PFSK-1 (cell line): ENCODE results near the gene SPEM2.

Source experiments
- FOXP2 ChIP-seq: optimal IDR thresholded peaks from 2 replicates; pipeline ENCODE3; 2011; ENCODE audit warnings: borderline replicate concordance, control low read depth, inconsistent platforms; ENCODE audit not compliant: insufficient read depth; ENCODE audit errors: extremely low read length, extremely low read depth
- POLR2AphosphoS5 ChIP-seq: IDR thresholded peaks from 2 replicates; pipeline ENCODE4 v1.6.1; 2012; ENCODE audit warnings: low read depth, mild to moderate bottlenecking, control low read depth, low read length, moderate library complexity
- REST ChIP-seq, 2 experiments: IDR thresholded peaks; 2 replicates each; pipeline versions ENCODE4 v1.6.1 to v1.8.0; 2011 to 2012; ENCODE audit warnings: low read depth in 2 of 2, low read length in 2 of 2, control low read depth in 1 of 2, inconsistent platforms in 1 of 2, mild to moderate bottlenecking in 1 of 2, moderate library complexity in 1 of 2; ENCODE audit not compliant: insufficient read depth in 1 of 2
- SIN3A ChIP-seq: IDR thresholded peaks from 2 replicates; pipeline ENCODE4 v1.6.1; 2012; ENCODE audit warnings: mild to moderate bottlenecking, low read length, moderate library complexity, borderline replicate concordance; ENCODE audit not compliant: insufficient read depth
- TAF1 ChIP-seq: IDR thresholded peaks from 2 replicates; pipeline ENCODE4 v1.6.1; 2012; ENCODE audit warnings: low read length, control low read depth, borderline replicate concordance; ENCODE audit not compliant: insufficient read depth

GRCh38 chr17:7410634-7411426 lies 14.6 kb upstream of the SPEM2 start:
- no peak for TF ChIP-seq POLR2AphosphoS5
- no peak for TF ChIP-seq REST (IDR thresholded peaks at IDR 0.05; ENCODE audit: insufficient read depth in 1 of 2, low read depth in 2 of 2, low read length in 2 of 2)
- no peak for TF ChIP-seq TAF1
- TF ChIP-seq FOXP2: no peak
- no peak for TF ChIP-seq SIN3A
